Measurements from ENCODE around the gene RGL1.

GRCh38 chr1:183879966-183880365 lies 75.0 kb downstream of the RGL1 start:
- TF ChIP-seq CTCF (conservative IDR thresholded peaks at IDR 0.05; ENCODE audit: low read depth, low read length) (no peak), EZH2 (IDR thresholded peaks at IDR 0.05; ENCODE audit: low read length, unreplicated experiment) (no peak), EZH2phosphoT487 (IDR thresholded peaks at IDR 0.05; ENCODE audit: borderline replicate concordance, low read length) (no peak)

Data from PC-3 (cell line).